ENCODE data around the gene IQCH.

DNA sequence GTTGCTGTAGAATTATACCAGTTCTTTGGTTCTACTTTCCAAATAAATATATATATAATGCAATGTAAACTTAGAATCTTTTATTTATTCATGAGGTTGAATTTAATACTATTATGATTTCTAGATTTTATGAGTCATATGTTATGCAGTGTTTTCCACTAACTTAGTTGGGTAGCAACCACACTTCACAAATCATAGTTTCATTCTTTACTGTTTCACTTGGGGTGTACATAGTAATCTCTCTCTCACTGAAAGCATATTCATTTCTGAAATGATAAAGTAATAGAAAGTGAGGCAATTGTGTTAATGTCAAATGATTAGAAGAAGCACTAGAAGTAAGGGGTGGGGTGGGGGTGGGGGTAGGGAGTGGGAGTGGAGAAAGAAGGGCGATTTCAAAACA lies 52.6 kb downstream of the IQCH start:
- TF ChIP-seq, protein P1, sequence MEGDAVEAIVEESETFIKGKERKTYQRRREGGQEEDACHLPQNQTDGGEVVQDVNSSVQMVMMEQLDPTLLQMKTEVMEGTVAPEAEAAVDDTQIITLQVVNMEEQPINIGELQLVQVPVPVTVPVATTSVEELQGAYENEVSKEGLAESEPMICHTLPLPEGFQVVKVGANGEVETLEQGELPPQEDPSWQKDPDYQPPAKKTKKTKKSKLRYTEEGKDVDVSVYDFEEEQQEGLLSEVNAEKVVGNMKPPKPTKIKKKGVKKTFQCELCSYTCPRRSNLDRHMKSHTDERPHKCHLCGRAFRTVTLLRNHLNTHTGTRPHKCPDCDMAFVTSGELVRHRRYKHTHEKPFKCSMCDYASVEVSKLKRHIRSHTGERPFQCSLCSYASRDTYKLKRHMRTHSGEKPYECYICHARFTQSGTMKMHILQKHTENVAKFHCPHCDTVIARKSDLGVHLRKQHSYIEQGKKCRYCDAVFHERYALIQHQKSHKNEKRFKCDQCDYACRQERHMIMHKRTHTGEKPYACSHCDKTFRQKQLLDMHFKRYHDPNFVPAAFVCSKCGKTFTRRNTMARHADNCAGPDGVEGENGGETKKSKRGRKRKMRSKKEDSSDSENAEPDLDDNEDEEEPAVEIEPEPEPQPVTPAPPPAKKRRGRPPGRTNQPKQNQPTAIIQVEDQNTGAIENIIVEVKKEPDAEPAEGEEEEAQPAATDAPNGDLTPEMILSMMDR (IDR thresholded peaks at IDR 0.05) = no peak
- TF ChIP-seq POLR2A (IDR thresholded peaks at IDR 0.05) = no peak

Data from tibial nerve (tissue), 3 donors.